Renal cortical epithelial cell (primary cell): Measurements from ENCODE around the gene SMARCA2. TPM values are rescaled to one million over a fixed set of nuclear protein-coding genes. Genes with fewer than 3 reads are reported as not detected.

Experiments
- DNase-seq: peaks from one replicate; pipeline ENCODE4 v3.0.0-alpha.2; 2011; ENCODE audit warnings: low read depth
- total RNA-seq: library from RNA; depleted of rRNA; stranded (reverse); fragments of >200 nt; gene quantifications from 2 replicates; pipeline ENCODE4 v1.2.3, GENCODE V29; 2014

The SMARCA2 gene
- total RNA-seq, 1 donor from 2014 or later: 186 TPM

- no peak for DNase-seq
Measured at GRCh38 chr9:2086971-2087370, 71.8 kb downstream of the SMARCA2 start.

DNA sequence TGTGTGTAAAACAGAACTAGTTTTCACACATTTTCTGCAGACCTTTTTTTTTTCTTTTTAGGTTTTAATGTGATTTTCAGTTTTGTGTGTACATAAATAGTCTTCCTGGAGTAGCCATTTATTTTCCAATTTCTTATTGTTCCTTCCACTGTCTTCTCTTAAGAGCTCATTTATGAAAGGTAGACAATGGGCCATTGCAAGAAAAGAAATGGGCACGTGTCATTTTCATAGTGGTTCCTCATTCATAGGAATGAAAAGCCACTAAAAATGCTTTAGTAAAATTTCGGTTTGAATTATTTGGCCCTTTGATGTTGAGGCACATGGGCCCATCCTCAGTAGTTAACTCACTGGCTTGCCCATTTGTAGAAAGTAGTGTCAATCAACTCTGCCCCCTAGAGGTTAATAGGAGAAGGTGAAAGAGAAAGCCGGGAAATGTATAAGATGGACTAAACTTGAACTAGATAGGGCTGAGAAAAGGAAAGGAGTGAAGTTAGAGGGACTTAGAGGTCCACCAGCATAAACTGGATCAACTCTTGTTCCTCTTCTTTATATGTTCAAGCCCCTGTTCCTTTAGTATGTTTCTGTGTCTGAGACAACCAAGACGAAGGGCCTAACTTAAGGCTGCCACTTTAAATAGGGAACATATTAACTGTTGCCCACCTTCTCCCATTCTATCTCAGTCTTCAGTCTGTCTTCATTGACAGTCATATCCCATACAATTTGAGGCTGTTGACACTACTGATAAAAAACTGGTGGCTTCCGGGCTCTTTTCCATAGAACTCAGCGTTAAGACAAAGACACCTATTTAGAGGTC, 72.6 kb downstream of the SMARCA2 start:
- DNase-seq: peak; percentile 54

DNA sequence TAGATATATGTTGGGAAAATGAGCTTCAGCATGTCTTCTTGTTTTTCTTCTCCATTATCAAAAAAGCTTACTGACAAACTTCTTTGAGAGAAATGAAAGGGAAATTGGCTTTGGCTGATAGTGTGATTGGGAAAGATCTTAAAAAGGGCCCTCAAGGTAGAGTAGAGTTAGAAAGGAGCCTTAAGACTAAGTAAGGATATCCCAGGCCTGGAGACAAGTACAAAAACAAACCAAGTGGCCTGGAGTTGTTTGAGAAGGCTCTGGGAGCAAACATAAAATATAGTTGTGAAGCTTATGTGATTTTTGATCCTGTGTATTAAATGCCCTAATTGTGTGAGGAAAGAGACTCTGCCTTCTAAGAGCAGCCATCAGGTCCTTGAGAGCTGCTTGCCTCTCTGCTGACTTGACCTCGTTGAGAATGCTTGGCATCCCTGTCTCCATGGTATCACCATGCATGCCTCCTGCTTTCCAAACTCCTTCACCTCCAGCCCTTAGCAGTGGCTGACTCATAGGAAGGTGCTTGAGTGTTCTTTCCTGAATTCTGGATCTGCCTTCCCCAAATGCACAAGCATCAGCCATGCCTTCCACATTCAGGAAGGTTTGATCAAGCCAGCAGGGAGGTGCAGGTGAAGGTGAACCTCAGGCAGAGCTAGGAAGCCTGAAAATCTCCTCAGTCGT, 78.9 kb downstream of the SMARCA2 start:
- DNase-seq: peak; percentile 85

- no peak for DNase-seq
Measured at GRCh38 chr9:2096376-2096970, 81.3 kb downstream of the SMARCA2 start.

GRCh38 chr9:2106666-2107065, 91.5 kb downstream of the SMARCA2 start:
- no peak for DNase-seq

DNA sequence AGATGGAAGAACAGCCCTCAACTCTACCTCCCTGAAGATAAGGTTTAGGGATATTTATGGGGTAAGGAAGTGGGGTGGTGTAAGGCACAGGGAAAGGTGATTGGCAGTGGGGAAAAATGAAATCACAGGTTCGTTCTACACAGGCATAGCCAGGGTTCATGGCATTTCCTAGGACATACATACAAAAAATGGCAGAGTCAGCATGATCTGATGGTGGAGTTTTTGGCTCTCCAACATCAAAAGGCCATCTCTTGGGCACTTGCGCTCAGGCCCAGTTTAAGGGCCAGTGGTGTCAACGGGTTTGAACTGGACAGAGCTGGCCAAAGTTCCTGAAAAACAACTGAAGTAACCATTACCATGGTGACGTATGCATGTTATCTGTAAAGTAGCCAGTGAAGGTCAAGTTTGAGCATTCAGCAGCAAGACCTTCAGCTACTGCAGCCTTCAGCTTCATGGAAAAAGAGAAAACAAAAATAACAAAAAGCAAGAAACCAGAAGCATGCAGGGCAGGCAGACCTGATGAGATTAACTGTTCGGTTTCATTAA, 92.8 kb downstream of the SMARCA2 start:
- no peak for DNase-seq

DNA sequence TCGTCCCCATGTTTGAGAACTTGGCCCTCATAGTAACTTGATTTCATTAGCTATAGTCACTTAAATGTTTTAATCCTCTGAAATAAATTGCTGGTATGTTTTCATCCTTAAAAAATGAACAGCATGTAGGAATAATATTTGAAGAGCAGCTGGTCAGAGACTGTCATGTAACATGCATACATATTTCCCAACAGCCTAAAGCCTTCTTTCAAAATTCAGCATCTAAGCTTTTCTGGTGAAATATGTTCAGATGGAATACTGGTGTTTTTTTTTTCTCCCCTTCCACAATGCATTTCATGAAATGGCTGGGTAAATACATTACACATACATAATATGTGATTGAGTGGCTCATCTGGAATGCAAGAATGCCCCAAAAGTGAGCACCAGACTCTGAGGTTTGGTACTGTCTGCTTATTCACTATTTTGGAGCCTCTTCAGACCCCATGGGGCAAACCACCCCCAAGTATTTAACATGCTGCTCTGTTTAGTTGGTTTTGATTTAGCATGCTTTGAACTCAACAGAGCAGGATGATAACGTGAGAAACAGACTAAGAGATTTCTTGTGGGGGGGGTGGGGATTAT, 94.0 kb downstream of the SMARCA2 start:
- no peak for DNase-seq

- no peak for DNase-seq
Measured at GRCh38 chr9:2110036-2110435, 94.9 kb downstream of the SMARCA2 start.

DNA sequence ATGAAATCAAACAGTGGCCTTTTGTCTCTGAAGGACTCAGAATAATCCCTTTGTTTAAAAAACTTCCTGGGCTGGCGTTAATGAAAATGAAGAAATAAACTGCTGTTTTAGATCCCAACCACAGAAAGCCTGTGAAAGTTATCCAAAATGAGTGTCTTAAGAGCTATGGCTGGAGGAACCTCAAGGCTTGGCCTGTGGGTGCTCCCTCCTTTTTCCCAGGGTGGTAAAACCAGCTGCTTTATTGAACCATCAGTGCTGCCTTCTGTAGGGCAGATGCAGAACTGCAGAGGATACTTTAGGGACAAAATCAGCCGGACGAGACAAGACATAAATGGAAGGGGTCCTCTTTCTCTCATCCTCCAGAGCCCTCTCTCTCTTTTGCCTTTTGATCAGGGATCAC, 100.9 kb downstream of the SMARCA2 start:
- no peak for DNase-seq

GRCh38 chr9:2117527-2117926, 102.4 kb downstream of the SMARCA2 start:
- DNase-seq: no peak

DNA sequence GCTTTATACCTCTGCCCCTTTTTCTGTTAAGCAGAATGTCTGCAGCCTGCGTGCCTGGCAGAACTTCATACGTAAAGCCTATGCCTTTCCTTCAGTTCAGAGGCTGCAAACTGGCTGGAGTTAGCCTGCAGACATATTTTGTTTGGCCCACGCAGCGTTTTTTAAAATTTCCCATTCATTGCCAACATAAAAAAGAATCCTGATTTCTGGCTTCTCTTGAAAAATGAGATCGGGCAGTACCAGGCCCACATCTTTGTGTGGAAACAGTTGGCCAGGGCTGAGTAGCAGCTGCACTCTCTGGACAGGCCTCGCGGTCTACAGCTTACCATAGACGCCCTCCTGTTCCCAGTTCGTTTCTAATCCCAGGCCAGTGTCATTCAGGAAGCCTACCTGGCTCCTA, 104.4 kb downstream of the SMARCA2 start:
- DNase-seq: no peak

GRCh38 chr9:2120926-2121689, 106.0 kb downstream of the SMARCA2 start:
- DNase-seq: peak; percentile 29

DNA sequence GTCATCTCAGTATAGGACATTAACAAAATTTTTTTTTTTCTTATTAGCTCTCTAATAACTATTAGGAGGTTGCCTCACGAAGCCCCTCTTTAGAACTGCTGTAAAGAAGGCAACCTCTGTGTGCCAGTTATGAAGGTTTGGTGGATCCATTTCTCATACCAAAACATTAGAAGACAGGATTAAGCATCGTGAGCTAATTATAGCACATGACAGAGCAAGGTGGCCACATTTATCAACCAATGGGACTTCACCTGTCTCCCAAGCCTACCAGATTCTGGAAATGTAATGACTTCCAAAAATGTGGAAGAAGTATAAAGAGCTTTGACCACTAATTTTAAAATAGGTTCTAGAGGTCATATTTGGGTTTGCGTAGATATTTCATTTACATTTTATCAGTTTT, 107.2 kb downstream of the SMARCA2 start:
- DNase-seq: no peak

GRCh38 chr9:2125906-2126305, 110.8 kb downstream of the SMARCA2 start:
- DNase-seq: no peak

DNA sequence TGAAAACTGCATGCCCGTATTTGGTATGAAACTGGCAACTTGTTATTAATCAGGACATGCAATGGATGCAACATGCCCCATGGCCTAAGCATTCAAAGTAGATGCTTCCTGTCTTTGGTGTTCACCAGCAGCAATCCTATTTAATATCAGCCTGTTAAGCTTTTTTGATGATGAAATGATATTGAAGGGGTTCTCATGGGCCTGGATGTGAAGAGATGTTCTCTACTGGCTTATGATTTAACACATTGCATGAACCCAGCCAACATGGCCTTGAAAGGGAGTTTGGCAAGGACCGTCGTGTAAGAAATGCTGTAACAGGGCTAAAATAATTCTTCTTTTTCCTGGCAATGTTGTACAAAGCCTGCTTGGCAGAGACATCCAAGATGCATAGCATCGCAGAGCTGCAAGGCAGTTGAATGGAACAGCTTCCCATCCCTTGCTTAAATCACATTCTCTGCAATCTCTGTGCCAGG, 111.2 kb downstream of the SMARCA2 start:
- no peak for DNase-seq

DNA sequence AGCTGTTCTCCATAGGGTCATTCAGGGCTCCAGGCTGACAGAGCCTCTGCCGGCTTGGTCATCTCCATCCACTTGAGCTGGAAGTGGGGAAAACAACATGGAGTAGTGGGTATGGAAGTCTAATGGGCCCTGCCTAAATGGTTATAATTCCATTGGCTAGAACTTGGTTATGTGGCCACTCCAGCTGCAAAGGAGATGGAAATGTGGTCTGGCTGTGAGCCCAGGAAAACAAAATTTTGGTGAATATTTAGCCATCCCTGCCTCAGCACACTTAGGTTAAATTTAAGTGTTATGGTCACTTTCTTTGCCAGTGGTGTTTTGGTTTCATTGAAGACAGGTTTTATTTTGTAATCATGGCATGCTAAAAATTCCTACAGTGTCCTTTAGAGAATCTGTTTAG, 112.3 kb downstream of the SMARCA2 start:
- DNase-seq: peak; percentile 81

- no peak for DNase-seq
Measured at GRCh38 chr9:2128141-2128540, 113.0 kb downstream of the SMARCA2 start.

GRCh38 chr9:2128618-2129017, 113.5 kb downstream of the SMARCA2 start:
- DNase-seq: no peak

- no peak for DNase-seq
Measured at GRCh38 chr9:2130941-2131340, 115.8 kb downstream of the SMARCA2 start.

GRCh38 chr9:2132484-2133082, 117.4 kb downstream of the SMARCA2 start:
- DNase-seq: peak; percentile 35

GRCh38 chr9:2134391-2134790, 119.2 kb downstream of the SMARCA2 start:
- peak; percentile 36 for DNase-seq
